ENCODE results near the gene CD74.

The CD74 gene

GRCh38 chr5:150368526-150368925, 44.2 kb downstream of the CD74 start:
- Histone ChIP-seq H2AFZ (ENCODE audit: low read depth) (no peak overlapping the region), H3K9ac (no peak overlapping the region), H3K27ac (no peak overlapping the region), H3K36me3 (ENCODE audit: insufficient read depth) (peaks cover 9% of the 10 kb centered on the region; the same call in 1 of the 2 replicates), H3K79me2 (ENCODE audit: insufficient read depth, low read depth) (no peaks in the 10 kb centered on the region), H3K4me3 (IDR thresholded peaks at IDR 0.05; ENCODE audit: insufficient read depth, low read depth, low read length) (no peak overlapping the region), H3K4me1 (ENCODE audit: low read depth, poor library complexity, severe bottlenecking) (no peaks in the 10 kb centered on the region), H3K4me2 (no peak overlapping the region), H4K20me1 (ENCODE audit: insufficient read depth) (no peaks in the 10 kb centered on the region), H3K27me3 (ENCODE audit: insufficient read depth, low read depth) (no peaks in the 10 kb centered on the region)
- TF ChIP-seq CTCF (conservative IDR thresholded peaks at IDR 0.05; ENCODE audit: low read depth, low read length), result no peak

GRCh38 chr5:150364004-150364403, 48.7 kb downstream of the CD74 start:
- no peak overlapping the region for H3K9ac ChIP-seq
- H3K27ac ChIP-seq, result no peak overlapping the region
- no peaks in the 10 kb centered on the region for H3K27me3 ChIP-seq (ENCODE audit: insufficient read depth, low read depth)
- H4K20me1 ChIP-seq (ENCODE audit: insufficient read depth), result no peaks in the 10 kb centered on the region
- H2AFZ ChIP-seq (ENCODE audit: low read depth), result no peak overlapping the region
- H3K79me2 ChIP-seq (ENCODE audit: insufficient read depth, low read depth), result peaks cover 14% of the 10 kb centered on the region
- no peak overlapping the region for H3K4me3 ChIP-seq (IDR thresholded peaks at IDR 0.05; ENCODE audit: insufficient read depth, low read depth, low read length)
- no peaks in the 10 kb centered on the region for H3K4me1 ChIP-seq (ENCODE audit: low read depth, poor library complexity, severe bottlenecking)
- peaks cover 9% of the 10 kb centered on the region; the same call in 1 of the 2 replicates for H3K36me3 ChIP-seq (ENCODE audit: insufficient read depth)
- TF ChIP-seq CTCF (conservative IDR thresholded peaks at IDR 0.05; ENCODE audit: low read depth, low read length), result no peak
- H3K4me2 ChIP-seq, result no peak overlapping the region

GRCh38 chr5:150363185-150363584, 49.5 kb downstream of the CD74 start:
- Histone ChIP-seq H3K4me2 (no peak overlapping the region), H3K4me3 (IDR thresholded peaks at IDR 0.05; ENCODE audit: insufficient read depth, low read depth, low read length) (no peak overlapping the region), H4K20me1 (ENCODE audit: insufficient read depth) (no peaks in the 10 kb centered on the region), H3K4me1 (ENCODE audit: low read depth, poor library complexity, severe bottlenecking) (no peaks in the 10 kb centered on the region), H2AFZ (ENCODE audit: low read depth) (no peak overlapping the region), H3K27ac (no peak overlapping the region), H3K9ac (no peak overlapping the region), H3K79me2 (ENCODE audit: insufficient read depth, low read depth) (peaks cover 23% of the 10 kb centered on the region), H3K36me3 (ENCODE audit: insufficient read depth) (peaks cover 9% of the 10 kb centered on the region; the same call in 1 of the 2 replicates), H3K27me3 (ENCODE audit: insufficient read depth, low read depth) (no peaks in the 10 kb centered on the region)
- TF ChIP-seq CTCF (conservative IDR thresholded peaks at IDR 0.05; ENCODE audit: low read depth, low read length), result no peak

- no peak overlapping the region for H3K4me2 ChIP-seq
- H4K20me1 ChIP-seq (ENCODE audit: insufficient read depth), result no peaks in the 10 kb centered on the region
- TF ChIP-seq CTCF (conservative IDR thresholded peaks at IDR 0.05; ENCODE audit: low read depth, low read length), result no peak
- peaks cover 6% of the 10 kb centered on the region for H3K4me1 ChIP-seq (ENCODE audit: low read depth, poor library complexity, severe bottlenecking)
- H3K36me3 ChIP-seq (ENCODE audit: insufficient read depth), result peaks cover 6% of the 10 kb centered on the region; the same call in 1 of the 2 replicates
- H3K9ac ChIP-seq, result no peak overlapping the region
- H3K27ac ChIP-seq, result no peak overlapping the region
- peaks cover 29% of the 10 kb centered on the region for H3K79me2 ChIP-seq (ENCODE audit: insufficient read depth, low read depth)
- H3K4me3 ChIP-seq (IDR thresholded peaks at IDR 0.05; ENCODE audit: insufficient read depth, low read depth, low read length), result no peak overlapping the region
- no peak overlapping the region for H2AFZ ChIP-seq (ENCODE audit: low read depth)
- no peaks in the 10 kb centered on the region for H3K27me3 ChIP-seq (ENCODE audit: insufficient read depth, low read depth)
Measured at GRCh38 chr5:150361301-150361700, 51.4 kb downstream of the CD74 start.

Data from KMS-11 (cell line).